HepG2 (cell line): ENCODE results near the gene ARMH2. TPM values are rescaled to one million over a fixed set of nuclear protein-coding genes. Genes with fewer than 3 reads are reported as not detected.

ENCODE experiments used
- AHDC1 ChIP-seq: sonication (generic); formaldehyde crosslinking; IDR thresholded peaks from 2 replicates; pipeline ENCODE4 v1.5.1; 2020; ENCODE audit warnings: mild to moderate bottlenecking, missing genetic modification reagents, borderline replicate concordance
- ARID3A ChIP-seq: IDR thresholded peaks from 2 replicates; pipeline ENCODE4 v1.6.1; 2012; ENCODE audit warnings: low read depth, low read length, improper control_type of control experiment
- ATF1 ChIP-seq: IDR thresholded peaks from 2 replicates; pipeline ENCODE4 v1.6.1; 2016; ENCODE audit warnings: mild to moderate bottlenecking, control low read depth
- ETV5 ChIP-seq: IDR thresholded peaks from 2 replicates; pipeline ENCODE4 v1.6.1; 2018; ENCODE audit warnings: missing biosample characterization, missing genetic modification reagents, inconsistent platforms, borderline replicate concordance
- FOXK2 ChIP-seq: fragments of 450-650 bp; IDR thresholded peaks from 2 replicates; pipeline ENCODE4 v1.6.1; 2016
- GATAD2A ChIP-seq: IDR thresholded peaks from 2 replicates; pipeline ENCODE4 v1.6.1; 2016
- MIXL1 ChIP-seq: IDR thresholded peaks from 2 replicates; pipeline ENCODE4 v1.6.1; 2016
- POGK ChIP-seq: sonication (generic); formaldehyde crosslinking; conservative IDR thresholded peaks from 2 replicates; pipeline ENCODE4 v1.8.0; 2022; ENCODE audit warnings: mild to moderate bottlenecking, moderate library complexity, missing genetic modification reagents
- SOX13 ChIP-seq, 3 experiments: fragments of 450-650 bp in 1 of 3; sonication (generic) in 1 of 3; formaldehyde crosslinking in 1 of 3; IDR thresholded peaks in 2 of 3; conservative IDR thresholded peaks in 1 of 3; 2 replicates each; pipeline versions ENCODE4 v1.5.0 to v1.6.1; 2016 to 2020; ENCODE audit warnings: antibody characterized with exemption in 1 of 3, mild to moderate bottlenecking in 1 of 3, missing compliant biosample characterization in 1 of 3, missing genetic modification reagents in 1 of 3, moderate library complexity in 1 of 3
- ZBTB10 ChIP-seq: sonication (generic); formaldehyde crosslinking; IDR thresholded peaks from 2 replicates; pipeline ENCODE4 v1.4.0; 2020; ENCODE audit warnings: missing genetic modification reagents, borderline replicate concordance
- ZBTB20 ChIP-seq: sonication (generic); formaldehyde crosslinking; IDR thresholded peaks from 2 replicates; pipeline ENCODE4 v1.8.1; 2023; ENCODE audit warnings: missing genetic modification reagents, low read depth, mild to moderate bottlenecking, borderline replicate concordance
- ZNF225 ChIP-seq: sonication (generic); formaldehyde crosslinking; IDR thresholded peaks from 2 replicates; pipeline ENCODE4 v1.4.0; 2020; ENCODE audit warnings: mild to moderate bottlenecking, missing genetic modification reagents
- ZNF282 ChIP-seq: fragments of 450-650 bp; IDR thresholded peaks from 2 replicates; pipeline ENCODE4 v1.6.1; 2018; ENCODE audit not compliant: partially characterized antibody
- ZNF292 ChIP-seq: sonication (generic); formaldehyde crosslinking; IDR thresholded peaks from 2 replicates; pipeline ENCODE4 v1.8.1; 2022; ENCODE audit warnings: mild to moderate bottlenecking, low read depth, missing genetic modification reagents, borderline replicate concordance
- ZNF367 ChIP-seq: sonication (generic); formaldehyde crosslinking; IDR thresholded peaks from 2 replicates; pipeline ENCODE4 v1.4.0; 2020; ENCODE audit warnings: missing genetic modification reagents, borderline replicate concordance
- ZNF501 ChIP-seq: sonication (generic); formaldehyde crosslinking; IDR thresholded peaks from 2 replicates; pipeline ENCODE4 v1.5.1; 2020; ENCODE audit warnings: mild to moderate bottlenecking, moderate library complexity, missing genetic modification reagents
- ZNF652 ChIP-seq: IDR thresholded peaks from 2 replicates; pipeline ENCODE4 v1.6.1; 2016; ENCODE audit warnings: low read depth, borderline replicate concordance
- ZNF761 ChIP-seq: sonication (generic); formaldehyde crosslinking; conservative IDR thresholded peaks from 2 replicates; pipeline ENCODE4 v1.4.0; 2020; ENCODE audit warnings: mild to moderate bottlenecking, missing genetic modification reagents
- ZSCAN9 ChIP-seq: IDR thresholded peaks from 2 replicates; pipeline ENCODE4 v1.6.1; 2016; ENCODE audit warnings: borderline replicate concordance
- polyA plus RNA-seq, 8 experiments: library from polyadenylated mRNA; depleted of rRNA in 3 of 8; stranded (reverse) in 7 of 8; unstranded in 1 of 8; fragments of >200 nt; fragmentation: Illumina TruSeq in 4 of 8; extraction: Trizol in 4 of 8; gene quantifications; 2 replicates each; pipeline versions ENCODE4 v1.2.1 to v1.2.3, GENCODE V29; 2011 to 2016; ENCODE audit warnings: low read depth in 4 of 8, missing spikeins in 1 of 8, mixed read lengths in 1 of 8; ENCODE audit not compliant: insufficient read depth in 1 of 8
- total RNA-seq, 5 experiments: library from RNA; depleted of rRNA; stranded (reverse); fragments of >200 nt; fragmentation: Illumina TruSeq; extraction: Trizol; gene quantifications; 2 replicates each; pipeline ENCODE4 v1.2.3, GENCODE V29; 2016; ENCODE audit warnings: low read depth in 1 of 5

ARMH2 gene
- total and polyA plus RNA-seq, 2 of the 13 experiments (the other 11 are each of a cell fraction or from before 2014, with no cell fraction given): not detected

- TF ChIP-seq POGK (0 out of 2 replicates have a peak, but pooled peaks have one; percentile 22), ZSCAN9 (CRISPR knock-in tag) (no peak; the same call in 1 of the 2 replicates), ZNF225 (CRISPR knock-in tag) (no peak), ETV5 (CRISPR knock-in tag) (no peak), AHDC1 (CRISPR knock-in tag) (no peak), ZNF761 (CRISPR knock-in tag) (no peak), ZNF501 (peak; percentile 71; the same call in 1 of the 2 replicates), ZNF367 (CRISPR knock-in tag) (no peak), ZBTB20 (CRISPR knock-in tag) (peak; percentile 72; the same call in 1 of the 2 replicates), ZNF282 (no peak), SOX13 (IDR thresholded peaks at IDR 0.05) (no peak), SOX13 (CRISPR knock-in tag; conservative IDR thresholded peaks at IDR 0.05 in 1 of 2, IDR thresholded peaks at IDR 0.05 in 1 of 2) (peak in 1 of 2 experiments; percentile 66; a peak in 1 of 4 replicates), GATAD2A (CRISPR knock-in tag) (peak; percentile 91), ZBTB10 (CRISPR knock-in tag) (no peak), FOXK2 (no peak), ATF1 (CRISPR knock-in tag) (no peak), ARID3A (peak; percentile 54; the same call in 1 of the 2 replicates), ZNF652 (CRISPR knock-in tag) (peak; percentile 69; the same call in 1 of the 2 replicates), MIXL1 (CRISPR knock-in tag) (peak; percentile 61), ZNF292 (CRISPR knock-in tag) (peak; percentile 59; the same call in 1 of the 2 replicates)
Observed at GRCh38 chr6:24809728-24810127, 11.0 kb upstream of the ARMH2 start (continued).
